Measurements from ENCODE around the gene RBBP6. TPM values are rescaled to one million over a fixed set of nuclear protein-coding genes. Genes with fewer than 3 reads are reported as not detected.
"Not testable (repeated sequence)": the region's sequence is repeated elsewhere in the genome, so short reads cannot be mapped to it uniquely, and the experiment has no call there.

The RBBP6 gene
- total RNA-seq, 1 donor from 2014 or later: 63.8 TPM

DNA sequence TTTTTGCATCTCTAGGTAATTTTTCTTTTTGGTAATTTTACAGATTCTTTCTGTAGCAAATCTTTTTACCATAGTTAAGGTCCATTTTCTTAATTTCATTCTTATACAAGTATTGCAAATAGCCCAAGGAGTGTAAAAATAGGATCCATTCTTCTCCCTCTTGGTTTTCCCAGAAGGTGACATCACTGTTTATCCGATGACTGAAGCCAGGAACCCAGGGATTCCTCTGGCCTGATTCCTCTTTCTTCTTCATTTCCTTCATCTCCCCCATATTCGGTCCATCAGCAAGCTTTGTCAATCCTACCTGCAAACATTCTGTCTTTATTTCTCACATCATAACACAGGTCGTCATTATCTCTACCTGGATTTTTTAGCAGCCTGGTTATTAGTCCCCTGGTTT is 5.3 kb downstream of the RBBP6 start:
- Mint-ChIP-seq H3K9me3 (no peaks in the 10 kb centered on the region), H3K27me3 (ENCODE audit: low read depth) (no peaks in the 10 kb centered on the region), H3K4me1 (ENCODE audit: low read depth) (peaks cover 53% of the 10 kb centered on the region), H3K27ac (peak overlapping the region; percentile 6), H3K36me3 (ENCODE audit: low read depth) (peaks cover 86% of the 10 kb centered on the region), H3K4me3 (ENCODE audit: low read depth) (peak overlapping the region; percentile 42)
- intact Hi-C loops (cut with micrococcal nuclease): loop anchor here (5.0 kb wide), 1 partner anchor 707 kb away; the partner anchor contains the start of gene PRKCB
- no peak for DNase-seq (ENCODE audit: low spot score)

DNA sequence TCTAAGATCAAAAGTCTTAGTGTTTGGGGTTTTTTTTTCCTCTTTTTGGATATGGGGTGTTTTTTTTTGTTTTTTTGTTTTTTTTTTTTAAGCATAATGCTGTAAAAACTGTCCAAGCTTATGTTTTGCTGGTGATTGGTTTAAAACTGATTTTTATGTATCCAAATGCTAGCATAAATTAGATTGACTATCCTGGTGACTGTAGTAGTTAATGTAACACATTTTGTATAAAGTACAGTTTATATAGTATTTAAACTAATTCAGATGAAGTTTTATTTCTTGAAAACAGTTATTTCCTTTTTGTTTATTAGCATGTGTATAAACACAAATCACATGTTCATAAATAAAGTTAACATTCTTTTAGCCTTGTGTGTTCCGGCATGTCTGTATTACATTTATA is 10.9 kb downstream of the RBBP6 start:
- DNase-seq (ENCODE audit: low spot score): no peak
- no peaks in the 10 kb centered on the region for H3K9me3 Mint-ChIP-seq
- no peaks in the 10 kb centered on the region for H3K27me3 Mint-ChIP-seq (ENCODE audit: low read depth)
- H3K27ac Mint-ChIP-seq: no peak overlapping the region
- no peak overlapping the region for H3K4me3 Mint-ChIP-seq (ENCODE audit: low read depth)
- intact Hi-C loops (cut with micrococcal nuclease): no loop called here
- peaks cover 74% of the 10 kb centered on the region for H3K36me3 Mint-ChIP-seq (ENCODE audit: low read depth)
- peaks cover 34% of the 10 kb centered on the region for H3K4me1 Mint-ChIP-seq (ENCODE audit: low read depth)

DNA sequence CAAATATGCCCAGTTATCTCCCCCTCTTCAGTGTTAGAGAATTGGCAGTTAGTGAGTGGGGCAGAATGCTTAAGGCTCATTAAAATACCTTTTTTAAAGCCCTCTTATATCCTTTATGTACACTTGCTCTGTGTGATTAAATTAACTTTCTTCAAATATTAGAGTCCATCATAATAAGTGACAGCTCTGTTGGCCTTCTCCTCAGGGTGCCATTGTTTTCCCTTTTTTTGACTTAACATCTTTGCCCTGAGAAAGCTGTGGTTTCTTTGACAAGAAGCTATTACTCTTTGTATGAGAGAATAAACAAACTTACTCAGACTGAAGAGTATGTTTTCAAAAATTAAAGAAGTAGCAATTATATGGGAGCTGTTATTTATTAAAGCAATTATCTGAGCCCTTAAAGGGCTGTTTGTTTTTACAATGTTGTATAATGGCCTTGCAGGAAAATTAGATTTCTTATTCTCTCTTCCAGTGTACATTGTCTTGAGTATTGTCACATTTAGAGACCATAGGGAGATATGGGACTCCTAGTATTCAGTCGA is 13.4 kb downstream of the RBBP6 start:
- Mint-ChIP-seq H3K9me3 (no peaks in the 10 kb centered on the region), H3K4me1 (ENCODE audit: low read depth) (peaks cover 22% of the 10 kb centered on the region), H3K27me3 (ENCODE audit: low read depth) (no peaks in the 10 kb centered on the region), H3K36me3 (ENCODE audit: low read depth) (peaks cover 74% of the 10 kb centered on the region), H3K27ac (no peak overlapping the region), H3K4me3 (ENCODE audit: low read depth) (no peak overlapping the region)
- no peak for DNase-seq (ENCODE audit: low spot score)
- intact Hi-C loops (cut with micrococcal nuclease): no loop called here

DNA sequence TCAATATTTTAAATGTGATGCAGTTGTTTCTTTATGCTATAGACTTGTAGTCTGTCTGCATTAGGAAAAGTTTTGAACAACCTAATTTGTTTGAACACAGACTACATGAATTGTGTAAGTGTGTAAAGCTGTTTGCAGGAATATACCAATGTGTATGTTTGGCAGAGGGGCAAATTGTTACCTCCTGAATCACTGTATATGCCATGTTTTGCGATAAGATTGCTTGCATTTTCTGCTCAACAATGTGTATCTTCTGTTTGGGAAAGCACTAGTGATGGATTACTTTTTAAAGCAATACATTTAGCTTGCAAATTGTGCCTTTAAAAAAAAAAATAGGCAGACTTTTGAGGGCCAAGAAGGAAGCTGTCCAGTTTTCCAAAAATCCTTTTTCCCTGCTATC is 14.6 kb downstream of the RBBP6 start:
- H3K27me3 Mint-ChIP-seq (ENCODE audit: low read depth): no peaks in the 10 kb centered on the region
- no peak overlapping the region for H3K4me3 Mint-ChIP-seq (ENCODE audit: low read depth)
- peaks cover 75% of the 10 kb centered on the region for H3K36me3 Mint-ChIP-seq (ENCODE audit: low read depth)
- H3K27ac Mint-ChIP-seq: no peak overlapping the region
- peaks cover 21% of the 10 kb centered on the region for H3K4me1 Mint-ChIP-seq (ENCODE audit: low read depth)
- no peak for DNase-seq (ENCODE audit: low spot score)
- intact Hi-C loops (cut with micrococcal nuclease): no loop called here
- H3K9me3 Mint-ChIP-seq: no peaks in the 10 kb centered on the region

DNA sequence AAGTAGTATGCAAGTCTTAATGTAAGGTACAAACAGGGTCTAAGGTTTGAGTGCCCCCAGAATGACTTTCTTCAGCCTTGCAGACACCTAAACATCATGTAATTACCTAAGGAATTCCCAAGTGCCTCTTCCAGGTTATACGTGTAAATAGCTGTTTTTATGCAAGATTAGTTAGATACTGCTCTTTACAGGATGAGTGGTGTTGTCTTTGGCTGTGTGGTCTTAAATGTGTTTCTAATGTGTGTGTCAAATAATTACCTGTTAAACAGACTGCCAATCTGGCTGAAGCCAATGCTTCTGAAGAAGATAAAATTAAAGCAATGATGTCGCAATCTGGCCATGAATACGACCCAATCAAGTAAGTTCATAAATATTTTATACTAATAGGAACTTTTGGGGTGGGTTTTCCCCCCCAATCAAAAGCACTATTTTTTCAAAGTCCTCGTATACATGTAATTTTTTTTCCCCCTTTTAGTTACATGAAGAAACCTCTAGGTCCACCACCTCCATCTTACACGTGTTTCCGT is 16.0 kb downstream of the RBBP6 start:
- H3K4me1 Mint-ChIP-seq (ENCODE audit: low read depth): peaks cover 11% of the 10 kb centered on the region
- no peaks in the 10 kb centered on the region for H3K27me3 Mint-ChIP-seq (ENCODE audit: low read depth)
- no peak overlapping the region for H3K4me3 Mint-ChIP-seq (ENCODE audit: low read depth)
- peaks cover 72% of the 10 kb centered on the region for H3K36me3 Mint-ChIP-seq (ENCODE audit: low read depth)
- H3K9me3 Mint-ChIP-seq: no peaks in the 10 kb centered on the region
- DNase-seq (ENCODE audit: low spot score): no peak
- H3K27ac Mint-ChIP-seq: no peak overlapping the region
- intact Hi-C loops (cut with micrococcal nuclease): no loop called here

DNA sequence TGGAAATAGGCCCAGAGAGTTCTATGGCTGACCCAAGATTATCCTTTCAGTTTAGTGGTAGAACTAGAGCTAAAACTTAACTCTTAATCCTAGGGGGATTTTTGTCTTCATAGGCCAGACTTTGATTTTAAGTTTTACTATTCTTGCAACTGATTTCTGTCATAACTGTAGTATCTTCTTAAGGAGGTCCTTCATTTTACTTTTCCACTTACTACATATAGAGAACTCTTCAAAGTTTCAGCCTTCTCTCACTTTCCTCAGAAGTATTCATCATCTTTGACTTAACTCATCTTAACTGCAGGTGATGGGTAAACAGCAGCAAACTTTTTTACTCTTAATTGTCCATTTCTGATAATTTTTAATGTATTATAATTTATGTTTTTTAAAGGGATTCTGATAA is 23.4 kb downstream of the RBBP6 start:
- no peaks in the 10 kb centered on the region for H3K9me3 Mint-ChIP-seq
- no peaks in the 10 kb centered on the region for H3K27me3 Mint-ChIP-seq (ENCODE audit: low read depth)
- H3K27ac Mint-ChIP-seq: no peak overlapping the region
- no peak for DNase-seq (ENCODE audit: low spot score)
- H3K4me3 Mint-ChIP-seq (ENCODE audit: low read depth): no peak overlapping the region
- H3K36me3 Mint-ChIP-seq (ENCODE audit: low read depth): peaks cover 75% of the 10 kb centered on the region
- peaks cover 1% of the 10 kb centered on the region for H3K4me1 Mint-ChIP-seq (ENCODE audit: low read depth)
- intact Hi-C loops (cut with micrococcal nuclease): no loop called here

DNA sequence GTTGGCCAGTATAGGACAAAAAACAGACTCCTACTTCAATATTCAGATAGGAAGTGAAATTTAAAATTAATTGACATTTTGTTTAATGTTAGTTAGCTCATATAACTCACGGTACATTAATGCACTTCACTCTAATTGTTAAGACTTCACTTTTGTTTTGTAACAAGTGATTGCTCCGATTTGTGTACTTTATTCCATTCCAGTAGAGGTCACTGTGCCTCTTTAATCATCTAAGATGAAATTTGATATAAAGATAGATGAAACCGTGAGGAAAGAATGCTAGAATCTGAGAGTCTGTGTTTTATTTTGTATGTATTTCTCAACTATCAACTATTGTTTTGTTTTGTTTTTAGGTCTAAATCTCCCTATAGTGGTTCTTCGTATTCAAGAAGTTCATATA is 29.0 kb downstream of the RBBP6 start:
- H3K4me1 Mint-ChIP-seq (ENCODE audit: low read depth): peaks cover 3% of the 10 kb centered on the region
- no peak for DNase-seq (ENCODE audit: low spot score)
- no peak overlapping the region for H3K27ac Mint-ChIP-seq
- intact Hi-C loops (cut with micrococcal nuclease): no loop called here
- peaks cover 5% of the 10 kb centered on the region for H3K9me3 Mint-ChIP-seq
- no peak overlapping the region for H3K4me3 Mint-ChIP-seq (ENCODE audit: low read depth)
- H3K27me3 Mint-ChIP-seq (ENCODE audit: low read depth): no peaks in the 10 kb centered on the region
- H3K36me3 Mint-ChIP-seq (ENCODE audit: low read depth): peaks cover 83% of the 10 kb centered on the region

DNA sequence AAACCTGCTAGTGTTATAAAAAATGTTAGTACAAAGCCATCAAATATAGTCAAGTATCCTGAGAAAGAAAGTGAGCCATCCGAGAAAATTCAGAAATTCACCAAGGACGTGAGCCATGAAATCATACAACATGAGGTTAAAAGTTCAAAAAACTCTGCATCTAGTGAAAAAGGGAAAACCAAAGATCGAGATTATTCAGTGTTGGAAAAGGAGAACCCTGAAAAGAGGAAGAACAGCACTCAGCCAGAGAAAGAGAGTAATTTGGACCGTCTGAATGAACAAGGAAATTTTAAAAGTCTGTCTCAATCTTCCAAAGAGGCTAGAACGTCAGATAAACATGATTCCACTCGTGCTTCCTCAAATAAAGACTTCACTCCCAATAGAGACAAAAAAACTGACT is 31.7 kb downstream of the RBBP6 start:
- Mint-ChIP-seq H3K4me1 (ENCODE audit: low read depth) (peaks cover 3% of the 10 kb centered on the region), H3K9me3 (peaks cover 5% of the 10 kb centered on the region), H3K27me3 (ENCODE audit: low read depth) (no peaks in the 10 kb centered on the region), H3K36me3 (ENCODE audit: low read depth) (peaks cover 69% of the 10 kb centered on the region), H3K4me3 (ENCODE audit: low read depth) (no peak overlapping the region), H3K27ac (no peak overlapping the region)
- DNase-seq (ENCODE audit: low spot score): no peak
- intact Hi-C loops (cut with micrococcal nuclease): no loop called here

DNA sequence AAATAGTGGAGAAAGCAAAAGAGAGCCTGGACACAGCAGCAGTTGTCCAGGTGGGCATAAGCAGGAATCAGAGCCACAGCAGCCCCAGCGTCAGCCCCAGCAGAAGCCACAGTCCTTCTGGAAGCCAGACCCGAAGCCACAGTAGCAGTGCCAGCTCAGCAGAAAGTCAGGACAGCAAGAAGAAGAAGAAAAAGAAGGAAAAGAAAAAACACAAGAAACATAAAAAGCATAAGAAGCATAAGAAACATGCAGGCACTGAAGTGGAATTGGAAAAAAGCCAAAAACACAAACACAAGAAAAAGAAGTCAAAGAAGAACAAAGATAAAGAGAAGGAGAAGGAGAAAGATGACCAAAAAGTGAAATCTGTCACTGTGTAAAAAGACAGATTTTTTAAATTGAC is 32.7 kb downstream of the RBBP6 start:
- DNase-seq (ENCODE audit: low spot score): no peak
- no peak overlapping the region for H3K4me3 Mint-ChIP-seq (ENCODE audit: low read depth)
- no peak overlapping the region for H3K27ac Mint-ChIP-seq
- peaks cover 65% of the 10 kb centered on the region for H3K36me3 Mint-ChIP-seq (ENCODE audit: low read depth)
- intact Hi-C loops (cut with micrococcal nuclease): no loop called here
- H3K4me1 Mint-ChIP-seq (ENCODE audit: low read depth): peaks cover 3% of the 10 kb centered on the region
- H3K9me3 Mint-ChIP-seq: peaks cover 5% of the 10 kb centered on the region
- H3K27me3 Mint-ChIP-seq (ENCODE audit: low read depth): no peaks in the 10 kb centered on the region

DNA sequence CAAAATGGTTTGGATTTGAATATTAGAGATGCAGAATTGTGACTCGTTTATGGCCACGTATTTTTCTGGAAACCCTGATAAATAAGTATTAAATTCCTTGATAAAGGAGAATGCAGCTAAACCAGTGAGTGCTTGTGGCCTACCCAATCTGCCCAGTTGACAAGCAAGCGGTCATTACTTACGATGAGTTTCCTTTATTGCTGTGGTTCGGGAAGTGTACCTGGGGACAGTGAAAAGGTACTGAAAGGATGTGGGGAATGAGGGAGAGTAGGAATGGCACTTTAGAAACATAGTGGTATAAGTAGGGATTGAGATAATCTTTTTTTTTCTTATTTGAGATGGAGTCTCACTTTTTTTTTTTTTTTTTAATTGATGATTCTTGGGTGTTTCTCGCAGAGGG is 33.8 kb downstream of the RBBP6 start:
- Mint-ChIP-seq H3K36me3 (ENCODE audit: low read depth) (peaks cover 55% of the 10 kb centered on the region), H3K27me3 (ENCODE audit: low read depth) (no peaks in the 10 kb centered on the region), H3K4me1 (ENCODE audit: low read depth) (peaks cover 3% of the 10 kb centered on the region), H3K4me3 (ENCODE audit: low read depth) (no peak overlapping the region), H3K9me3 (peaks cover 5% of the 10 kb centered on the region), H3K27ac (no peak overlapping the region)
- DNase-seq (ENCODE audit: low spot score): no peak
- intact Hi-C loops (cut with micrococcal nuclease): no loop called here

DNA sequence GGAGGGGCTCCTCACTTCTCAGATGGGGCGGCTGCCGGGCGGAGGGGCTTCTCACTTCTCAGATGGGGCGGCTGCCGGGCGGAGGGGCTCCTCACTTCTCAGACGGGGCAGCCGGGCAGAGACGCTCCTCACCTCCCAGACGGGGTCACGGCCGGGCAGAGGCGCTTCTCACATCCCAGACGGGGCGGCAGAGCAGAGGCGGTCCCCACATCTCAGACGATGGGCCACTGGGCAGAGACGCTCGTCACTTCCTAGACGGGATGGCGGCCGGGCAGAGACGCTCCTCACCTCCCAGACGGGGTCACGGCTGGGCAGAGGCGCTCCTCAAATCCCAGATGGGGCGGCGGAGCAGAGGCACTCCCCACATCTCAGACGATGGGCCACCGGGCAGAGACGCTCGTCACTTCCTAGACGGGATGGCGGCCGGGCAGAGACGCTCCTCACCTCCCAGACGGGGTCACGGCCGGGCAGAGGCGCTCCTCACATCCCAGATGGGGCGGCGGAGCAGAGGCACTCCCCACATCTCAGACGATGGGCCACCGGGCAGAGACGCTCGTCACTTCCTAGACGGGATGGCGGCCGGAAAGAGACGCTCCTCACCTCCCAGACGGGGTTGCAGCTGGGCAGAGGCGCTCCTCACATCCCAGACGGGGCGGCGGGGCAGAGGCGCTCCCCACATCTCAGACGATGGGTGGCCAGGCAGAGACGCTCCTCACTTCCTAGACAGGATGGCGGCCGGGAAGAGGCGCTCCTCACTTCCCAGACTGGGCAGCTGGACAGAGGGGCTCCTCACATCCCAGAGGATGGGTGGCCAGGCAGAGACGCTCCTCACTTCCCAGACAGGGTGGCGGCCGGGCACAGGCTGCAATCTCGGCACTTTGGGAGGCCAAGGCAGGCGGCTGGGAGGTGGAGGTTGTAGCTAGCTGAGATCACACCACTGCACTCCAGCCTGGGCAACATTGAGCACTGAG is 35.4 kb downstream of the RBBP6 start:
- intact Hi-C loops (cut with micrococcal nuclease); H3K4me3 Mint-ChIP-seq (ENCODE audit: low read depth): not testable (repeated sequence)
- H3K36me3 Mint-ChIP-seq (ENCODE audit: low read depth): peaks cover 38% of the 10 kb centered on the region

DNA sequence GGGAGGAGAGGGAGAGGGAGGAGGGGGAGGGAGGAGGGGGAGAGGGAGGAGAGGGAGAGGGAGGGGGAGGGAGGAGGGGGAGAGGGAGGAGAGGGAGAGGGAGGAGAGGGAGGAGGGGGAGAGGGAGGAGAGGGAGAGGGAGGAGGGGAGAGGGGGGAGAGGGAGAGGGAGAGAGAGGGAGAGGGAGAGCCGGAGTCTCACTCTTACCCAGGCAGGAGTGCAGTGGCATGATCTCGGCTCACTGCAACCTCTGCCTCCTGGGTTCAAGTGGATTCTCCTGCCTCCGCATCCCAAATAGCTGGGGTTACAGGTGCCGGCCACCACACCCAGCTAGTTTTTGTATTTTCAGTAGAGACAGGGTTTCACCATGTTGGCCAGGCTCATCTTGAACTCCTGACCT is 36.4 kb downstream of the RBBP6 start:
- H3K4me1 Mint-ChIP-seq (ENCODE audit: low read depth); H3K27me3 Mint-ChIP-seq (ENCODE audit: low read depth); intact Hi-C loops (cut with micrococcal nuclease); H3K4me3 Mint-ChIP-seq (ENCODE audit: low read depth); H3K27ac Mint-ChIP-seq; H3K9me3 Mint-ChIP-seq; DNase-seq (ENCODE audit: low spot score): not testable (repeated sequence)
- peaks cover 28% of the 10 kb centered on the region for H3K36me3 Mint-ChIP-seq (ENCODE audit: low read depth)

More for the DNA sequence above, 35.4 kb downstream of the RBBP6 start:
- H3K27ac Mint-ChIP-seq; H3K9me3 Mint-ChIP-seq; DNase-seq (ENCODE audit: low spot score); H3K4me1 Mint-ChIP-seq (ENCODE audit: low read depth); H3K27me3 Mint-ChIP-seq (ENCODE audit: low read depth): not testable (repeated sequence)

DNA sequence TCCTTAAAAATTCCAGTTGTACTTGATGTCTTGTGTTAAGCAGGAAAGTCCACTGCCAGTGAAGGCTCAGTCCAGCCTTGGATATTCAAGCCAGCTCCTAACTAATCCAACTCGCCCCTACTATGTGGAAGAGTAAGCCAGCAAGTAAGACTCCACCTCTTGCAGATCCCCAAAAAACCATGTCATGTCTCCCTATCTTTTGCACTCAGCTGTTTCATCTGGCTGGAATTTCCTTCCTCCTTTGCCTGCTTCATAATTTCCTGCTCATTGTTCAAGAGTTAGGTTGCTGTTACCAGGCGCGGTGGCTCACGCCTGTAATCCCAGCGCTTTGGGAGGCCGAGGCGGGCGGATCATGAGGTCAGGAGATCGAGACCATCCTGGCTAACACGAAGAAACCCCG is 37.8 kb downstream of the RBBP6 start:
- Mint-ChIP-seq H3K36me3 (ENCODE audit: low read depth) (peaks cover 14% of the 10 kb centered on the region), H3K27ac (no peak overlapping the region), H3K4me3 (ENCODE audit: low read depth) (no peak overlapping the region), H3K4me1 (ENCODE audit: low read depth) (no peaks in the 10 kb centered on the region), H3K27me3 (ENCODE audit: low read depth) (no peaks in the 10 kb centered on the region), H3K9me3 (peaks cover 5% of the 10 kb centered on the region)
- intact Hi-C loops (cut with micrococcal nuclease): no loop called here
- DNase-seq (ENCODE audit: low spot score): no peak
